Breast epithelium (tissue), 3 donors: ENCODE results near the gene ING5.

Source experiments
- CTCF ChIP-seq, 3 donors: fragments of 450-650 bp; IDR thresholded peaks; one replicate each; pipeline ENCODE4 v1.5.1; 2016 to 2017; ENCODE audit warnings: antibody characterized with exemption in 3 of 3, mild to moderate bottlenecking in 3 of 3, moderate library complexity in 3 of 3
- POLR2A ChIP-seq: fragments of 450-650 bp; IDR thresholded peaks from one replicate; pipeline ENCODE4 v1.6.1; 2016; ENCODE audit warnings: antibody characterized with exemption, mild to moderate bottlenecking, moderate library complexity
- POLR2AphosphoS5 ChIP-seq, 3 donors: sonication (generic); formaldehyde crosslinking; IDR thresholded peaks; one replicate each; pipeline ENCODE4 v1.6.1; 2017; ENCODE audit warnings: antibody characterized with exemption in 3 of 3

- TF ChIP-seq CTCF (IDR thresholded peaks at IDR 0.05) (peak in 1 of 3 donors; percentile 37), POLR2A (no peak), POLR2AphosphoS5 (IDR thresholded peaks at IDR 0.05) (no peak)
These were observed 765 bp upstream of the ING5 start for GRCh38 chr2:241701149-241701398.
